HL-60 (cell line): Measurements from ENCODE around the gene KRT12.

Experiments
- CTCF ChIP-seq: IDR thresholded peaks from one replicate; pipeline ENCODE4 v1.5.1; 2011; ENCODE audit warnings: low read length, control low read depth, inconsistent platforms; ENCODE audit not compliant: insufficient read depth
- GABPA ChIP-seq: IDR thresholded peaks from 2 replicates; pipeline ENCODE4 v1.6.1; 2012; ENCODE audit warnings: low read depth
- POLR2AphosphoS5 ChIP-seq: IDR thresholded peaks from 2 replicates; pipeline ENCODE4 v1.6.1; 2012; ENCODE audit warnings: low read depth
- SPI1 ChIP-seq: IDR thresholded peaks from 2 replicates; pipeline ENCODE4 v1.6.1; 2012; ENCODE audit warnings: low read depth, mild to moderate bottlenecking, borderline replicate concordance

- no peak for TF ChIP-seq CTCF
- no peak for TF ChIP-seq POLR2AphosphoS5
- no peak for TF ChIP-seq SPI1
- TF ChIP-seq GABPA, result no peak
Observed at GRCh38 chr17:40873255-40873654, 6.2 kb upstream of the KRT12 start.
